Activated CD8-positive, alpha-beta T cell treated with anti-CD3 and anti-CD28 coated beads for 36 hours (primary cell): Measurements from ENCODE around the gene KLHL29. TPM values are rescaled to one million over a fixed set of nuclear protein-coding genes. Genes with fewer than 3 reads are reported as not detected.

Experiments used
- ATAC-seq: fragments of 200-7000 bp; cut with Tn5 transposase; one replicate; pipeline ENCODE4 v1.10.0; 2021; ENCODE audit warnings: mild to moderate bottlenecking, moderate library complexity
- CTCF ChIA-PET: fragments of 350-600 bp; sonication (Branson Sonifier 250); formaldehyde crosslinking; loops from one replicate; lab custom pipeline; 2021; ENCODE audit warnings: antibody characterized with exemption; lab: Charles Lee
- POLR2A ChIA-PET: fragments of 350-600 bp; sonication (Branson Sonifier 250); formaldehyde crosslinking; loops from one replicate; lab custom pipeline; 2021; ENCODE audit warnings: antibody characterized with exemption; lab: Charles Lee
- DNase-seq: peaks from one replicate; pipeline ENCODE4 v3.0.0-alpha.2; 2020
- H3K27ac Mint-ChIP-seq: one replicate; pipeline ENCODE4 v1.8.0; 2021; ENCODE audit warnings: mild to moderate bottlenecking, mixed read lengths
- H3K27me3 Mint-ChIP-seq: one replicate; pipeline ENCODE4 v1.8.0; 2021; ENCODE audit warnings: mixed read lengths
- H3K36me3 Mint-ChIP-seq: one replicate; pipeline ENCODE4 v1.8.0; 2021; ENCODE audit warnings: low read depth, mixed read lengths
- H3K4me1 Mint-ChIP-seq: one replicate; pipeline ENCODE4 v1.8.0; 2021; ENCODE audit warnings: low read depth, mixed read lengths
- H3K4me3 Mint-ChIP-seq: one replicate; pipeline ENCODE4 v1.8.0; 2021; ENCODE audit warnings: mild to moderate bottlenecking, moderate library complexity, mixed read lengths
- H3K9me3 Mint-ChIP-seq: one replicate; pipeline ENCODE4 v1.8.0; 2021; ENCODE audit warnings: mixed read lengths
- CTCF ChIP-seq: fragments of 200-600 bp; IDR thresholded peaks from one replicate; pipeline ENCODE4 v1.8.0; 2022; ENCODE audit warnings: antibody characterized with exemption, mild to moderate bottlenecking
- intact Hi-C: fragments of 100-400 bp; cut with micrococcal nuclease; formaldehyde crosslinking; loops from one replicate; pipeline ENCODE4 v1.10.0; 2022
- total RNA-seq, 2 experiments: library from RNA; stranded (reverse); gene quantifications; one replicate each; pipeline ENCODE4 v1.2.3, GENCODE V29; 2021

Gene KLHL29
- total RNA-seq, 2 experiments from 2014 or later = 1.0 to 1.2 TPM

DNA sequence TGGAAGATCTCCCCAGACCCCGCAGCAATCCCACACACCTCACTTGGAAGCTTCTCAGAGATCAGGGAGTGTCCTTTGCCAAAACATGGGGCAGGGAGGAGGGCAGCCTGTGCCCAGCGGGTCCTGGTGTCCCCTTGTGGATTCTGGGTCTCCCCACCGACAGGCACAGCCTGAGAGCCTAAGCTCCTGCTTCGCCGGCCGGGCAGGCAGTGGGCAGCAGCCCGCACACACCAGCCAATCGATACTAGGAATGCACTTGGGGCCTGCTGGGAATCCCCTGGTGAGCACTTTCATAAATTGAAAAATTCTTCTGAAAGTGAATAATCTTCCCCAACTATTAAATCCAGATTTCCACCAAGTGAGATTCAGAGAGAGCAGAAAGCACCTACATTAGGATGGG is 296.0 kb downstream of the KLHL29 start:
- CTCF ChIA-PET = no interaction called here
- intact Hi-C loops = no loop called here
- POLR2A ChIA-PET = no interaction called here
- DNase-seq (no peak), ATAC-seq (no peak)
- Mint-ChIP-seq H3K27ac (no peak overlapping the region), H3K36me3 (no peaks in the 10 kb centered on the region), H3K4me1 (no peaks in the 10 kb centered on the region), H3K9me3 (peaks cover 3% of the 10 kb centered on the region), H3K4me3 (no peak overlapping the region), H3K27me3 (no peaks in the 10 kb centered on the region)
- TF ChIP-seq CTCF = no peak

GRCh38 chr2:23681356-23682140 is 296.6 kb downstream of the KLHL29 start:
- peaks cover 3% of the 10 kb centered on the region for H3K9me3 Mint-ChIP-seq
- no peak for TF ChIP-seq CTCF
- DNase-seq = no peak
- no peak for ATAC-seq
- no peaks in the 10 kb centered on the region for H3K36me3 Mint-ChIP-seq
- H3K27ac Mint-ChIP-seq = no peak overlapping the region
- H3K4me1 Mint-ChIP-seq = no peaks in the 10 kb centered on the region
- intact Hi-C loops = no loop called here
- H3K27me3 Mint-ChIP-seq = no peaks in the 10 kb centered on the region
- ChIA-PET POLR2A (no interaction called here), CTCF (no interaction called here)
- H3K4me3 Mint-ChIP-seq = no peak overlapping the region

GRCh38 chr2:23682481-23682880 is 297.5 kb downstream of the KLHL29 start:
- CTCF ChIA-PET = no interaction called here
- no peaks in the 10 kb centered on the region for H3K4me1 Mint-ChIP-seq
- no peak for TF ChIP-seq CTCF
- DNase-seq (no peak), ATAC-seq (no peak)
- H3K4me3 Mint-ChIP-seq = no peak overlapping the region
- H3K27me3 Mint-ChIP-seq = no peaks in the 10 kb centered on the region
- H3K36me3 Mint-ChIP-seq = no peaks in the 10 kb centered on the region
- H3K27ac Mint-ChIP-seq = no peak overlapping the region
- peaks cover 3% of the 10 kb centered on the region for H3K9me3 Mint-ChIP-seq
- intact Hi-C loops = no loop called here
- POLR2A ChIA-PET = no interaction called here

GRCh38 chr2:23683001-23683400 is 298.0 kb downstream of the KLHL29 start:
- CTCF ChIA-PET = no interaction called here
- Mint-ChIP-seq H3K27me3 (no peaks in the 10 kb centered on the region), H3K4me1 (no peaks in the 10 kb centered on the region), H3K4me3 (no peak overlapping the region), H3K27ac (no peak overlapping the region), H3K36me3 (no peaks in the 10 kb centered on the region), H3K9me3 (peaks cover 3% of the 10 kb centered on the region)
- DNase-seq (no peak), ATAC-seq (no peak)
- intact Hi-C loops = no loop called here
- no peak for TF ChIP-seq CTCF
- POLR2A ChIA-PET = no interaction called here

GRCh38 chr2:23684395-23685176 is 299.6 kb downstream of the KLHL29 start:
- Mint-ChIP-seq H3K27ac (no peak overlapping the region), H3K4me1 (no peaks in the 10 kb centered on the region), H3K9me3 (no peaks in the 10 kb centered on the region), H3K4me3 (no peak overlapping the region), H3K36me3 (no peaks in the 10 kb centered on the region), H3K27me3 (no peaks in the 10 kb centered on the region)
- no peak for ATAC-seq
- CTCF ChIA-PET = no interaction called here
- POLR2A ChIA-PET = no interaction called here
- intact Hi-C loops = no loop called here
- TF ChIP-seq CTCF = no peak
- no peak for DNase-seq
